Dermis blood vessel endothelial cell (primary cell): ENCODE results near the gene ATP7A. TPM values are rescaled to one million over a fixed set of nuclear protein-coding genes. Genes with fewer than 3 reads are reported as not detected.
"Not testable (repeated sequence)": the region's sequence is repeated elsewhere in the genome, so short reads cannot be mapped to it uniquely, and the experiment has no call there.

Source experiments
- DNase-seq: peaks from one replicate; pipeline ENCODE4 v3.0.0; 2010
- total RNA-seq: library from RNA; depleted of rRNA; stranded (reverse); fragments of >200 nt; gene quantifications from 2 replicates; pipeline ENCODE4 v1.2.3, GENCODE V29; 2014

The ATP7A gene
- 10.9 and 14.1 TPM in 2 replicates for total RNA-seq

DNA sequence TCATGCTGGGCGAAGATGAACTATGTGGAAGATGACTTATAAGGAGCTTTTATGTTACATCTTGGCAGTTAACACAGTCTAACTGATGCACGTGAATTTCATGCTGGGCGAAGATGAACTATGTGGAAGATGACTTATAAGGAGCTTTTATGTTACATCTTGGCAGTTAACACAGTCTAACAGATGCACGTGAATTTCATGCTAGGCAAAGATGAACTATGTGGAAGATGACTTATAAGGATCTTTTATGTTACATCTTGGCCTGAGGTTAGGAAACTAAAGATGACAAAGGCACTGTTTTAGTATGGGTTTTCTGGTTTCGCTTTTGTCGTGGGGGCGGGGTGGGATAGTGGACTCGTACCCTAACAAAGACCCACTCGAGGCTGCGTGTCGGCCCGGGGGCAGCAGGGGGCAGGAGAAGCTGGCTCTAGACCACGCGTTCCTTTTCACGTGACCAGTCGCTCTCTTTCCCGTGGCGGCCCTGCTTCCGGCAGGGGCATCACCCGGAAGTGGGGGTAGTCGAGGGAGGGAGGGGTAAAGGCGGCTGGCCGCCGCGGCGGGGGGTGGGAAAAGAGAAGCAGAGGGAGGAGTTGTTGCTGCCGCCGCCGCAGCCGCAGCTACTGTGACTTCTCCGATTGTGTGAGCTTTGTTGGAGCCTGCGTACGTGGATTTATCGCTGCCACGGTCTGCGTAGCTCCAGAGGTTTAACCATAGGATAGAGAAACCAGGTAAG lies at the start of gene ATP7A:
TSS of gene ATP7A (plus strand) at position 586 of the 733 bp plus-strand sequence. CDS start 60,949 bp downstream, outside the sequence.
- peak; percentile 91 for DNase-seq

DNA sequence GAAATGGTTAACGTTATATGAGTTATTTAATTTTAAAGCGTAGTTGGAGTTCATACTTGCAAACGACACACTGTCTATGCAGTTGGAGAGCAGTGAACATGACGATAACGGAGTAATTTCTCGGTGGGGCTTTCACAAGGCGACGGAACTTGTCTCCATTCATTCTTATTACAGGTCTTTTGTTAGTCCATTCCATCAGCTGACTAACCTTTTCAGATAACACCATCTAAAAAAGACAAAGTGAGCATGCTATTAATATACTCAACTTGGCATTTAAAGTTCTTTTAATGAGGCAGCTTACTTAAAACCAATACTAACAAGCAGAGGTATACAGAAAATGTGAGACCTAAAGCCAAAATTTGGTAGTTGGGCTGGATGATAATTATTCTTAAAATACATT lies 35.1 kb upstream of the ATP7A start:
- DNase-seq: no peak

DNA sequence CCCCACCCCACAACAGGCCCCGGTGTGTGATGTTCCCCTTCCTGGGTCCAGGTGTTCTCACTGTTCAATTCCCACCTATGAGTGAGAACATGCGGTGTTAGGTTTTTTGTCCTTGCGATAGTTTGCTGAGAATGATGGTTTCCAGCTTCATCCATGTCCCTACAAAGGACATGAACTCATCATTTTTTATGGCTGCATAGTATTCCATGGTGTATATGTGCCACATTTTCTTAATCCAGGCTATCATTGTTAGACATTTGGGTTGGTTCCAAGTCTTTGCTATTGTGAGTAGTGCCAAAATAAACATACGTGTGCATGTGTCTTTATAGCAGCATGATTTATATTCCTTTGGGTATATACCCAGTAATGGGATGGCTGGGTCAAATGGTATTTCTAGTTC lies 29.1 kb upstream of the ATP7A start:
- not testable (repeated sequence) for DNase-seq

DNA sequence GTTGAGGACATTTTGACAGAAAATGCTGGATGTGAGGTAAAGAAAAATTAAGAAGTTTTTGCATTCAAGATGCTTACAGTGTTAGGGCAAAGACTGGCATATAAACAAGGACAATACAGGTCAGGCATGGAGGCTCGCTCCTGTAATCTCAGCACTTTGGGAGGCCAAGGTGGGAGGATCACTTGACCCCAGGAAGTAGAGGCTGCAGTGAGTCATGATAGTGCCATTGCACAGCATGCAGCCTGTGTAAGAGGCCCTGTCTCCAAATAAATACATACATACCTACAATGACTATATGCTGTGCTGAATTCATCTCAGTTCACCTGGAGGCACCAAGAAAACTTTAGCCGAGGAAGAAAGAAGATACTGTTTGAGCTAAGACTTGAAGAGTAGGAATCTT lies 17.6 kb upstream of the ATP7A start:
- no peak for DNase-seq

DNA sequence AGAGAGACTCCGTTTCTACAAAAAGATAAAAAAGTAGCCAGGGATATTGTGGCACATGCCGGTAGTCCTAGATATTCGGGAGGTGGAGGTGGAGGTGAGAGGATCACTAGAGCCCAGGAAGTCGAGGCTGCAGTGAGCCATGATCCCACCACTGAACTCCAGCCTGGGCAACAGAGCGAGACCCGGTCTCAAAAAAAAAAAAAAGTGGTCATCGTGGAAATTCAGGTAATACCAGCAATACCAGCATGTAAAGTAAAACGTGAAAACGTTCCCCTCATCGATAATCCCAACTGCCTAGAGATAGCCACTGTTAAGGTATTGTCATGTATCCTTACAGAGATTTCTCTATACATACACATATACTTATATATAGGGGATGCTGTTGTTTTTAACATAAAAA lies 16.8 kb upstream of the ATP7A start:
- DNase-seq: no peak

DNA sequence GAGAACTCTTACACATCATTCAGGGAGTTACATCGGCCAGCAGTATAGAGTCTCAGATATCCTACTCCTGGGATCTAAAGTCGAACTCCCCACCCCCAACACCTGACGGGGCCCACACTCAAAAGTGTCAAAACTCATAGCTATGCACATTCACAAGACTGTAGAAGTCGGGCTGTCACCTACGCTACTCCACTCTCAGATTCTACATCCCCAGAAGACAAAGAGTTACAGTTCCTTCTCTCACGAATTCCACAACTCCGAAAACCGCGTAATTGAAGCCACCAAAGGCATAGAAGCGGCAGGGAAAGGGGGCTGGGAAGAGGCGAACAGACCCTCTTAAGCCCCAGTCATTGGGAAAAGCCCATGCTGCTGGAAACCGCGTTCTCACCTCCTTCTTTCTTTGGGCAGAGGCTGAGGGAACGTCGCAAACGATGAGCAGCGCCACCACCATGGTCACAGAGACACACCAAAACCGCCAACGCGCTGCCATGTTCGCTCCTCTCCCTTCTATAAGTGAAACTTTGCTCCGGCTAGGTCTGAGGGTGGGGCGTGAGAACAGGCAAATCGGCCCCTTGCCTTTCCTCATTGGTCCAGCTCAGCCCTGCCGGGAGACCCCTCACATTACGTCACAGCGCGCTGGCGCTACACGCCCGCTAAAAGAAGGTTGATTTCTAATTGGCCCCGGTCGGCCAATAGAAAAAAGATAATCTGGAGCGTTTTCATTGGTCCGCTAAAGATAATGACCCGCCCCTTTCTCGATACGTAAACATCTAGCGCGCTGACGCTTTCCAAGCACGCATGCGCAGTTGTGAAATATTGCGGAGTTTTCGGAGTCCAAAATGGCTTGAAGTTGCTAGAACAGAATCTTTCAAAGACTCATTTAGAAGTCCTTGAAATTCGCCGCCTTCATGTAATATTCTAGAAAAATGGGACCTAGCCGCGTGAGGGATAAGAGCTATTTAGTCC lies 15.3 kb upstream of the ATP7A start, which contains the start of gene MAGT1:
TSS of gene MAGT1 (minus strand) at position 515 of the 966 bp plus-strand sequence. CDS start at position 490, 25 bp downstream.
- peak; percentile 96 for DNase-seq

DNA sequence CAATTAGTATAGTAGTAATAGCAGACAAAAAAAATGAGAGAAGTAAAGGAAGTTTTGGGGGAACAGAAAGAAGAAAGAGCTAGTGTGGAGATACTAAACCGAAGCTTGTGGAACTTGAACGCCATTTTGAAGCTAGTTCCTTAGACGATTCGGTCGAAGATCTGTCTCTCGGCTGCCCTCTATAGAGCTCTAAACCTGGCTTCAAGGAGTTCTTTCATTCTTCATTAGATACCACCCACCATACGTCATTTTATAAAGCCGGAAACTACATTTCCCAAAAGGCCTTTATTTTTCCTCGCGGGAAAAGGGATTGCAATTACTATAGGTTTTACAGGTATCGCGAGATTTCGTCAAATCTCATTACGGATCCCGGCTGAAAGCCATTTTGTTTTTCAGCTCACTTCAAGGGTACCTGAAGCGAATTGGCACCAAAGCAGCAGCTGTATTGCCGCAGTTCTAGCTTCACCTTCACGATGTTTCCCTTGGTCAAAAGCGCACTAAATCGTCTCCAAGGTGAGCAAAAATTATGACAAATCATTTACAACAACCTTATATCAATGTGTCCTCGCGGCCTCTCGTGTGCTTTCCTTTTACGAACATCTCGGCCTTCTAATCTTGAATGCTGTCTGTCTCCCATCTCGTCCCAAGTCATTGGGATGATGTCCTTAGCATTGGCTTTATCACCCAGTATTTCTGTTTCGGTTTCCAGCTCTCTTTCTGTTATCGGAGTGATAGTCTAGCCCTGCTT lies 11.2 kb upstream of the ATP7A start, which contains the start of gene COX7B:
TSS of gene COX7B (plus strand) at position 388 of the 748 bp plus-strand sequence. CDS start at position 474, 86 bp downstream.
- DNase-seq: peak; percentile 95

DNA sequence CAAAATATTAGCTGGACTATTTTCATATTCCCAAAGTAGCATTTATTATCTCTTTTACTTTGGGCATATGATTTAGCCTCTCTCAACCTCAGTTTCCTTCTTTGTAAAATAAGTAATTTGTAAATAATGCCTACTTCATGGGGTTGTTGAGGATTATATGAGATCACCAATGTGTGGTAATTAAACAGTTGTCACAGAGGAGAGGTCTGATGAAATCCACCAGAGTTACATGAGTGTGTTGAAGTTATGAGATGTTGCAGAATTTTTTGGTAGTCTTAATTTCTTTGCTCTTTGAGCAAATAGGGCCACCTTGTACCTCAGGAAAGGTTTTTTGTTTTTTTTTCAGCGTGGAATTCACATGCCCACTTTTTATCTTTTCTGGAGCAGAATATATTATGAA lies 9.8 kb upstream of the ATP7A start:
- DNase-seq: no peak

DNA sequence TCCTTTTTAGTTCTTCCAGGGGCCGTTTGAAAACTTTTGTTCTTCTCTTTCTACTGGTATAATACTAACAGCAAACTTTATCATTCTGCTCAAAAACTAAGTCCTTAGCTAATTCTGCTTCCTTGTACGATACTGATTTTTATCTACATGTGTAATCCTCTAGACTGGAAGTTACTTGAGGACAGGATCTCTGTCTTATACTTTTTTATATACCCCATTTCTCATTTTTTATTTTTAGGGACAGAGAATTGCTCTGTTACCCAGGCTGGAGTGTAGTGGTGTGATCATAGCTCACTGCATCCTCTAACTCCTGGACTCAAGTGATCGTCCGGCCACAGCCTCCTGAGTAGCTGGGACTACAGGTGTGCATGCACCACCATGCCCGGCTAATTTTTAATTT lies 9.0 kb upstream of the ATP7A start:
- DNase-seq: no peak

DNA sequence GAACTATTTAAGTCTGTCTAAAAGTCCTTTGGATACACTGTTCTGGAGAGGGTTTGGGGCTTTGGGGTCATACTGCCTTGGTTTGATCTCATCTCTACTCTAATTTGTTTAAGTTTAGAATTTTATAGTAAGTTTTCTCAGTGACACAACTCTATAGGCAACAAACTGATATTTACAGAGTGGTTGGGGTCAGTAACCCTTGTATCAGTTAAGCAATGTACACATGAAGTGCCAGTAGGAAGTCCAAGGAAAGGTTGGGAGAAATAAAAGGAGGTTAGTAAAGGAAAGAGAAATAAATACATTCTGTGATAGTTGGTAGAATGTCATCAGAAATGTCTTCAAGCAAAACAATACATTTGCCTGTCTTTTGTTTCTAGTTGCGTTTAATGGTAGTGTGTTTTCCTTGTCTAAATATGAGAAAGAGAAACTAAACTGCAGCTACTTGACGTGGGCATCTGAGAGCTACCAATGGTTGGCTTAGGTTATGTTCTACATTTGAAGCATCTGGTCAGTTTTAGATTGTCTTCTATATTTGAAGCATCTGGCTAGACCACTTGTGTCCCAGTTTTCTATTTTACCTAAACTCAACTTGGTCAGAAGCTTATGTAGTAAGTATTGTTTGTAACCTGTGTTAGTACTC lies 6.9 kb downstream of the ATP7A start:
- DNase-seq: peak; percentile 24

DNA sequence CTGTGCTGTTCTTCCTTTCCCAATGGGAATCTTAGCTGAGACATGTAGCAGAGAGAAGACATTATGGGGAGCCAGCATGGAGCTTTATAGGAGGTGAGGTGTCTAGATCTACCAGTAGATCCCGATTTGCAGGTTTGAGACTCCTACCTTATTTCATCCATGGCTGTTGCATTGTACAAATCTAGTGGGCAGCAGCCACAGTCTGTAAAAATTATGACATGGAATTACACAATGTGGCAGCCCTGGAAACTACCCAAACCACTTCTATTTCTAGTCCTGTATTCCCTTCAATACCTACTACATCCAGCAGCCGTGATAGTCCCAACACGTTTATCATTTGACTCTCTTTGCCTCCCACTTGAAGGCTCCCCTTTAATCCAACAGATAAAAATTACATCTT lies 8.1 kb downstream of the ATP7A start:
- no peak for DNase-seq

DNA sequence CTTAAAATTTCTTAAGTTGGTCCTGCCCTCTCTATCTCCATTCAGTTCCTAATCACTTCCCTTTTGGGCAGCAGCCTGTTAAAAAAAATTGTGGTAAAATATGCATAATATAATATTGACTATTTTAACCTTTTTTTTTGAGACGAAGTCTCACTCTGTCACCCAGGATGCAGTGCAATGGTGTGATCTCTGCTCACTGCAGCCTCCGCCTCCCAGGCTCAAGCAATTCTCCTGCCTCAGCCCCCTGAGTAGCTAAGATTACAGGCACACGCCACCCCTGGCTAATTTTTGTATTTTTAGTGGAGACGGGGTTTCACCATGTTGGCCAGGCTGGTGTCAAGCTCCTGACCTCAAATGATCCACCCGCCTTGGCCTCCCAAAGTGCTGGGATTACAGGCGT lies 8.9 kb downstream of the ATP7A start:
- DNase-seq: not testable (repeated sequence)

DNA sequence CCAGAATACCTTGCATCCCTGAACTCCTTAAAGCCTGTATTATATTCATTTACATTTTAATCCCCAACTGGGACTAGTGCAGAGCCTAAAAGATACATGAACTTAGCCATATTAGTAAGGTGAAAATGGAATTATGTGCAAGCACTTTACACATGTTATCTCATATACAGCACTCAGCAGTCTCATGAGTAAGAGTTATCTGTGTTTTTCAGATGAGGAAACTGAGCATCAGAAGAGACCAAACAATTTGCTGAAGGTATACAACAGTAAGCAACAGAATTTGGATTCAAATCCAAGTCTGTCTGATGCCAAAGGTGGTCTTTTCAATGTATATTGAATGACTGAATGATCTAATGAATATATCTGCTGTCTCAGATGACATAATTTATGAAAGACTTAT lies 12.3 kb downstream of the ATP7A start:
- no peak for DNase-seq

DNA sequence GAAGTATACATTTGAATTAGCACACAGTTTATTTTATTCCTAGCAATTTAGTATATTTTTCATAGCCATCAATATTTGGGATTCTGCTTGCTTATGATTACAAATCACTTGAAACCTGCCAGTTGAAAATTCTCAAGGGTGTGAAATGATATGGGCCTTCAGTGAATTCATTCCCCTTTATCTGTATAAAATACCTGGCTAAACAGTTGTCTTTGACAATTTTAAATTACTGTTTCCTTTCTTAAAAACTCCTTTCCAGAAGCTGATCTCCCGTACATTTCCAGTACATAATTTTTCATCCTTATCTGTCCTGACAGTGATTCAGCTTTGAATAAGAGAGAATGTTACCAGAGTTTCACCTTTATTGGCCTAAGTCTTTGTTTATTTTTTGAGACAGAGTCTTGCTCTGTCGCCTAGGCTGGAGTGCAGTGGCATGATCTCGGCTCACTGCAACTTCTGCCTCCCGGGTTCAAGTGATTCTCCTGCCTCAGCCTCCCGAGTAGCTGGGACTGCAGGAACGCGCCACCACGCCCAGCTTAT lies 13.9 kb downstream of the ATP7A start:
- DNase-seq: no peak

DNA sequence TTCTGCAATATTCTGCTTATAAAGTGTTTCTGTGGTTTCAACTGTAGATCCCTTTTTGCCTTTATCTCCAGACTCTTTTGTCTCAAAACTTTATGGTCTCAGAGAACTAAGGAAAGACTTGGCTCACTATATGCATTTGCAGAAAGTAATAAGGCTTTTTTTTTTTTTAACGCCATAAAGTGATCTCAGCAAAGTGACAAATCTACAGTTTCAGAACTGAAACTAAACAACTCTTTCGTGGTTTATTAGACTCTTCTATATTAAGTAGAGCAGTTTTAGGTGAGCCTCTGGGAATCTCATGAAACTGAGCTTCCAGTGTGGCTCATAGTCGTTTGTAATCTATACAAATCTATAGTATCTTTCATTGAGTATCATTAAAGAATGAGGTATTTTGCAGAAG lies 15.3 kb downstream of the ATP7A start:
- DNase-seq: no peak

DNA sequence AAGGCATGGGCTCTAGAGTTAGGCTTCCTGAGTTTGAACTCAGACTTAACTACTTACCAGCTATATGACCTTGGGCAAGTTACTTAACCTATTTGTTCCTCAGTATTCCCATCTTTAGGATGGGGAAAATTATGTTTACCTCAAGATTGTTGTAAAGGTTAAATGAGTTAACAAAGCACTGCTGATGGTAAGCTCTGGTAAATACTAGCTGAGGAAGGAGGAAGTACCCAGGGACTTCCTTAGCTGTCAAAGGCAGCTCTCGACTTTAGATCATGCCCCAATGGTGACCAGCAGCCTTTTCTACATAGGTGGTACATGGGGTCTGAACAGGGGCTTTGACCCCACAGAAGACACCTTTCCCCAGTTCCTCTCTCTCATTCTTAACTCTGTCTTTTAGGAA lies 20.1 kb downstream of the ATP7A start:
- DNase-seq: no peak

DNA sequence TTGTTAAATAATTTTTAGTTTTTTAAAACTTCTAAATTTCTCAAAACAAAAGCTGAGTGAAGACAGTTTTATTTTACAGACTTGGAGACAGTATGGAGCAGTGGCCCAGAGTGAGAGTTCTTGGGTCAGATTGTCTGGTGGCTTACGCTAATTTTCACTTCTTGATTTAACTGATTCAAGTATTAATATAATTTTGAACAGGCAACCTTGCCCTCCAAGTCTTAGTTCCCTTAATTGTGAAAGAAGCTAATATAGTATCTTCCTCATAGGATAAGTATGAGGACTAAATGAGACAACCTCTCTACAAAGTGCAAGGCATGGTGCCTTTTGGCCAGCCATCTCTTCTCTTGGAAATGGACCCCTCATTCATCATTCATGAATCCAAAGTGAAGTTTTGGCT lies 25.4 kb downstream of the ATP7A start:
- no peak for DNase-seq

DNA sequence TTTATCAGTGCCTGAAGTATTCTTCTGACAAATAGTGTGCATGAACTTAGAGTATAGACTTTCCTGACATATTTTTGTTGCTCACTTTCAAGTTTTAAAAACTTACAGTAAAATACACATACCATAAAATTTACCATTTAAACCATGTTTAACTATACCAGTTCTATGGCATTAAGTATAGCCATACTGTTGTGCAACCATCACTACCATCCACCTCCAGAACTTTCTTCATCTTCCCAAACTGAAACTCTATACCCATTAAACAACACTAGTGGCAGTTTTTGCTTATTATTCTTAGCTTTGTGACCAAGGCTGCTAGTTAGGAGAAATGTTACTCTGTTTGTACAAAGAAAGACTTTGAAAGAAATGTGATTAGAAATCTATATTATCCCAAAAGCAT lies 25.8 kb downstream of the ATP7A start:
- DNase-seq: no peak

DNA sequence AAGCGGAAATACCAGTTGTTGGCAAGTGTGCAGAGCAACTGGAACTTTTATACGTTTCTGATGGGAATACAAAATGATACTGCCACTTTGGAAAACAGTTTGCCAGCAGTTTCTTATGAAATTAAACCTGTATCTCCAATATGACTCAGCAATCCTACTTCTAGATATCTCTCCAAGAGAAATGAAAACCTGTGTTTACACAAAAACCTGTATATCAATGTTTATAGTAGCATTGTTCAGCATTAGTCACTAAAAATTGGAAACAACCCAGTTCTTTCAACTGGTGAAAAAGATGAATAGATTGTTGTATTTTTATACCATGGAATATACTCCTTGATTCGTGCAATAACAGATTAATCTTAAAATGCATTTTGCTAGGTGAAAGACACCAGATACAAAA lies 26.8 kb downstream of the ATP7A start:
- DNase-seq: peak; percentile 42

DNA sequence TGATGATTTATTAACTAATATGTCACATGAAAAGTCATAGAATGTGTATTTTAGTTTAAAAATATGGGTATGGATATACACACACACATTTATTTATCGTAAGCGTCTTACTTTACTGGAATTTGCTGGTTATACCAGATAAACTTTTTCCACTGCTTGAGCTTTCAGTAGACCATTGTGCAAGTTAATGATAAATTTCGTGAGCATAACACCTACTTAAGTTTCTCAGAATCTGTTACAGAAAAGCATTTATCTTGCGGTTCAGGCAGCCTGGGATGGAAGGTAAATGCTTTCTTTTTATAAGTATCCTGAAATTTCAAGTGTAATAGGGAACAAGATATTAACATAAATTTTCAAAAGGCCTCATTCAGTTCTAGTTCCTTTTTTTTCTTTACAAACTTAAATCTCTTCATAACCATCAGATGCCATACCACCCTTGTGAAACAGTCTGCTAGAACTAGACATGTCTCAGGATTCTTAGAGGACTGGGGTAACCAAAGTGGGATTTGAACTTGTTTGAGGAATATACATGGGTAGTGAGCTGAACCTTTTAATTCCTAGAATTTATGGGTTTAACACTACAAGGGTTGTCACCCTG lies 27.7 kb downstream of the ATP7A start:
- no peak for DNase-seq

DNA sequence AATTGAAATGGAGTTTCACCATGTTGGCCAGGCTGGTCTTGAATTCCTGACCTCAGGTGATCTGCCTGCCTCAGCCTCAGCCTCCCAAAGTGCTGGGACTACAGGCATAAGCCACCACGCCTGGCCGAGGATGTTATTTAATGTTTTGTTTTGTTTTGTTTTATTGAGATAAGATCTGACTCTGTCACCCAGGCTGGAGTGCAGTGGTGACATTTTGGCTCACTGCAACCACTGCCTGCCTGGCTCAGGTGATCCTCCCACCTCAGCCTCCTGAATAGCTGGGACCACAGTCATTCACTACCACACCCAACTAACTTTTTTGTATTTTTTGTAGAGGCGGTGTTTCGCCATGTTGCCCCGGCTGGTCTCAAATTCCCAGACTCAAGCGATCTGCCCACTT lies 34.5 kb downstream of the ATP7A start:
- not testable (repeated sequence) for DNase-seq
